PC-9 (cell line): ENCODE results near the gene RFTN1. TPM values are rescaled to one million over a fixed set of nuclear protein-coding genes. Genes with fewer than 3 reads are reported as not detected.

Source experiments
- BruUV-seq: library from RNA; stranded (reverse); fragments of 400-500 nt; replicated peaks from 2 replicates; lab custom pipeline; 2021; lab: Mats Ljungman, UMichigan
- CTCF ChIA-PET: fragments of 300-600 bp; sonication (Branson Sonifier 250); formaldehyde crosslinking; loops from one replicate; lab custom pipeline; 2022; ENCODE audit warnings: antibody characterized with exemption; lab: Charles Lee
- POLR2A ChIA-PET: fragments of 300-600 bp; sonication (Branson Sonifier 250); formaldehyde crosslinking; loops from one replicate; lab custom pipeline; 2022; ENCODE audit warnings: antibody characterized with exemption; ENCODE audit not compliant: unreplicated experiment; lab: Charles Lee
- DNase-seq, 2 experiments: peaks; one replicate each; pipeline versions ENCODE4 v3.0.0 to v3.0.0-alpha.2; 2015 to 2022; ENCODE audit warnings: mixed read lengths in 1 of 2
- H2AFZ ChIP-seq: fragments of 200-600 bp; sonication (generic); 2 replicates; pipeline ENCODE4 v1.8.1; 2017; ENCODE audit warnings: antibody characterized with exemption
- H3F3A ChIP-seq: fragments of 200-600 bp; sonication (generic); 2 replicates; pipeline ENCODE4 v1.8.1; 2017; ENCODE audit warnings: antibody characterized with exemption, mild to moderate bottlenecking, low read depth; ENCODE audit not compliant: insufficient read depth
- H3K27ac ChIP-seq: fragments of 200-600 bp; sonication (generic); 2 replicates; pipeline ENCODE4 v1.6.1; 2016; ENCODE audit warnings: mixed run types
- H3K27me3 ChIP-seq: fragments of 200-600 bp; sonication (generic); 2 replicates; pipeline ENCODE4 v1.6.1; 2016; ENCODE audit warnings: low read depth, mixed run types; ENCODE audit not compliant: insufficient read depth
- H3K36me3 ChIP-seq: fragments of 200-600 bp; sonication (generic); 2 replicates; pipeline ENCODE4 v1.6.1; 2016; ENCODE audit warnings: low read depth, mixed run types
- H3K4me1 ChIP-seq: fragments of 200-600 bp; sonication (generic); replicated peaks from 2 replicates; pipeline ENCODE4 v1.6.1; 2016; ENCODE audit warnings: mixed run types; ENCODE audit not compliant: insufficient read depth
- H3K4me2 ChIP-seq: fragments of 200-600 bp; sonication (generic); 2 replicates; pipeline ENCODE4 v1.6.1; 2017; ENCODE audit warnings: mixed run types
- H3K4me3 ChIP-seq: fragments of 200-600 bp; sonication (generic); 2 replicates; pipeline ENCODE4 v1.6.1; 2016; ENCODE audit warnings: mixed run types
- H3K79me2 ChIP-seq: fragments of 200-600 bp; sonication (generic); 2 replicates; pipeline ENCODE4 v1.6.1; 2017; ENCODE audit warnings: low read depth, mixed run types
- H3K9me2 ChIP-seq: fragments of 200-600 bp; sonication (generic); 2 replicates; pipeline ENCODE4 v1.8.1; 2017; ENCODE audit warnings: mild to moderate bottlenecking; ENCODE audit not compliant: insufficient read depth
- H3K9me3 ChIP-seq: fragments of 200-600 bp; sonication (generic); 2 replicates; pipeline ENCODE4 v1.8.1; 2016; ENCODE audit warnings: low read depth; ENCODE audit not compliant: insufficient read depth
- H4K20me1 ChIP-seq: fragments of 200-600 bp; sonication (generic); 2 replicates; pipeline ENCODE4 v1.8.1; 2017; ENCODE audit not compliant: insufficient read depth
- EZH2 ChIP-seq: fragments of 200-600 bp; sonication (generic); IDR thresholded peaks from 2 replicates; pipeline ENCODE4 v1.8.0; 2017; ENCODE audit warnings: antibody characterized with exemption, low read depth
- intact Hi-C: fragments of 100-400 bp; cut with micrococcal nuclease; formaldehyde crosslinking; loops from one replicate; pipeline ENCODE4 v1.10.0; 2022; ENCODE audit not compliant: unreplicated experiment
- total RNA-seq: library from RNA; stranded (reverse); gene quantifications from 2 replicates; pipeline ENCODE4 v1.2.3, GENCODE V29; 2021
- TF ChIP-seq, protein P1 (sequence below): fragments of 200-600 bp; sonication (generic); conservative IDR thresholded peaks from 2 replicates; pipeline ENCODE4 v1.6.1; 2017; ENCODE audit warnings: mixed run types, antibody characterized with exemption, mild to moderate bottlenecking, moderate library complexity

Gene RFTN1
- total RNA-seq, 1 experiment from 2014 or later: 0.41 TPM

- Histone ChIP-seq H3K4me2 (no peak overlapping the region), H3F3A (no peaks in the 10 kb centered on the region), H3K27ac (no peak overlapping the region), H3K9me3 (no peaks in the 10 kb centered on the region), H4K20me1 (no peaks in the 10 kb centered on the region), H3K9me2 (no peaks in the 10 kb centered on the region), H3K36me3 (no peaks in the 10 kb centered on the region), H3K4me3 (no peak overlapping the region), H2AFZ (no peak overlapping the region), H3K27me3 (no peaks in the 10 kb centered on the region), H3K4me1 (no peaks in the 10 kb centered on the region), H3K79me2 (no peaks in the 10 kb centered on the region)
- intact Hi-C loops: no loop called here
- ChIA-PET POLR2A (no interaction called here), CTCF (no interaction called here)
- TF ChIP-seq EZH2: no peak
- TF ChIP-seq, protein P1, sequence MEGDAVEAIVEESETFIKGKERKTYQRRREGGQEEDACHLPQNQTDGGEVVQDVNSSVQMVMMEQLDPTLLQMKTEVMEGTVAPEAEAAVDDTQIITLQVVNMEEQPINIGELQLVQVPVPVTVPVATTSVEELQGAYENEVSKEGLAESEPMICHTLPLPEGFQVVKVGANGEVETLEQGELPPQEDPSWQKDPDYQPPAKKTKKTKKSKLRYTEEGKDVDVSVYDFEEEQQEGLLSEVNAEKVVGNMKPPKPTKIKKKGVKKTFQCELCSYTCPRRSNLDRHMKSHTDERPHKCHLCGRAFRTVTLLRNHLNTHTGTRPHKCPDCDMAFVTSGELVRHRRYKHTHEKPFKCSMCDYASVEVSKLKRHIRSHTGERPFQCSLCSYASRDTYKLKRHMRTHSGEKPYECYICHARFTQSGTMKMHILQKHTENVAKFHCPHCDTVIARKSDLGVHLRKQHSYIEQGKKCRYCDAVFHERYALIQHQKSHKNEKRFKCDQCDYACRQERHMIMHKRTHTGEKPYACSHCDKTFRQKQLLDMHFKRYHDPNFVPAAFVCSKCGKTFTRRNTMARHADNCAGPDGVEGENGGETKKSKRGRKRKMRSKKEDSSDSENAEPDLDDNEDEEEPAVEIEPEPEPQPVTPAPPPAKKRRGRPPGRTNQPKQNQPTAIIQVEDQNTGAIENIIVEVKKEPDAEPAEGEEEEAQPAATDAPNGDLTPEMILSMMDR: no peak
- no peak for DNase-seq
- BruUV-seq: no TSS peak
These were observed 170.4 kb downstream of the RFTN1 start for GRCh38 chr3:16343101-16343500.

GRCh38 chr3:16338999-16339398, 174.5 kb downstream of the RFTN1 start:
- Histone ChIP-seq H3K79me2 (no peaks in the 10 kb centered on the region), H3K4me3 (no peak overlapping the region), H3K27me3 (no peaks in the 10 kb centered on the region), H4K20me1 (no peaks in the 10 kb centered on the region), H2AFZ (no peak overlapping the region), H3K4me2 (no peak overlapping the region), H3K9me2 (no peaks in the 10 kb centered on the region), H3K4me1 (no peaks in the 10 kb centered on the region), H3K9me3 (no peaks in the 10 kb centered on the region), H3F3A (no peaks in the 10 kb centered on the region; the same call in 1 of the 2 replicates), H3K27ac (no peak overlapping the region), H3K36me3 (no peaks in the 10 kb centered on the region)
- TF ChIP-seq, protein P1: no peak
- no peak for TF ChIP-seq EZH2
- POLR2A ChIA-PET: no interaction called here
- peak in 1 of 2 experiments; percentile 40 for DNase-seq
- CTCF ChIA-PET: no interaction called here
- BruUV-seq: no TSS peak
- intact Hi-C loops: no loop called here

- H3K36me3 ChIP-seq: no peaks in the 10 kb centered on the region
- H3F3A ChIP-seq: no peaks in the 10 kb centered on the region; the same call in 1 of the 2 replicates
- no peaks in the 10 kb centered on the region for H3K79me2 ChIP-seq
- CTCF ChIA-PET: no interaction called here
- no peaks in the 10 kb centered on the region for H3K9me2 ChIP-seq
- POLR2A ChIA-PET: no interaction called here
- H3K27me3 ChIP-seq: no peaks in the 10 kb centered on the region
- H3K9me3 ChIP-seq: no peaks in the 10 kb centered on the region
- H4K20me1 ChIP-seq: no peaks in the 10 kb centered on the region
- H3K27ac ChIP-seq: no peak overlapping the region
- H2AFZ ChIP-seq: no peak overlapping the region
- TF ChIP-seq, protein P1: no peak
- TF ChIP-seq EZH2: no peak
- no peak overlapping the region for H3K4me2 ChIP-seq
- no peak overlapping the region for H3K4me3 ChIP-seq
- no peaks in the 10 kb centered on the region for H3K4me1 ChIP-seq
- intact Hi-C loops: no loop called here
- DNase-seq: no peak
- BruUV-seq: no TSS peak
These were observed 175.5 kb downstream of the RFTN1 start for GRCh38 chr3:16337856-16338540.
